Prostate gland (tissue), 2 donors: ENCODE results near the gene SPEN.

Experiments used
- POLR2A ChIP-seq: fragments of 450-650 bp; IDR thresholded peaks from one replicate; pipeline ENCODE4 v1.6.1; 2016; ENCODE audit warnings: antibody characterized with exemption, mild to moderate bottlenecking
- TF ChIP-seq, protein P1 (sequence below), 4 experiments: fragments of 200-600 bp in 2 of 4; fragments of 450-650 bp in 2 of 4; sonication (generic) in 2 of 4; IDR thresholded peaks; 1 replicate in 3 of 4; 2 replicates in 1 of 4; pipeline ENCODE4 v1.5.1; 2016 to 2019; ENCODE audit warnings: antibody characterized with exemption in 4 of 4, mild to moderate bottlenecking in 2 of 4, moderate library complexity in 2 of 4

GRCh38 chr1:15933684-15934083 lies 86.2 kb downstream of the SPEN start:
- TF ChIP-seq, protein P1, sequence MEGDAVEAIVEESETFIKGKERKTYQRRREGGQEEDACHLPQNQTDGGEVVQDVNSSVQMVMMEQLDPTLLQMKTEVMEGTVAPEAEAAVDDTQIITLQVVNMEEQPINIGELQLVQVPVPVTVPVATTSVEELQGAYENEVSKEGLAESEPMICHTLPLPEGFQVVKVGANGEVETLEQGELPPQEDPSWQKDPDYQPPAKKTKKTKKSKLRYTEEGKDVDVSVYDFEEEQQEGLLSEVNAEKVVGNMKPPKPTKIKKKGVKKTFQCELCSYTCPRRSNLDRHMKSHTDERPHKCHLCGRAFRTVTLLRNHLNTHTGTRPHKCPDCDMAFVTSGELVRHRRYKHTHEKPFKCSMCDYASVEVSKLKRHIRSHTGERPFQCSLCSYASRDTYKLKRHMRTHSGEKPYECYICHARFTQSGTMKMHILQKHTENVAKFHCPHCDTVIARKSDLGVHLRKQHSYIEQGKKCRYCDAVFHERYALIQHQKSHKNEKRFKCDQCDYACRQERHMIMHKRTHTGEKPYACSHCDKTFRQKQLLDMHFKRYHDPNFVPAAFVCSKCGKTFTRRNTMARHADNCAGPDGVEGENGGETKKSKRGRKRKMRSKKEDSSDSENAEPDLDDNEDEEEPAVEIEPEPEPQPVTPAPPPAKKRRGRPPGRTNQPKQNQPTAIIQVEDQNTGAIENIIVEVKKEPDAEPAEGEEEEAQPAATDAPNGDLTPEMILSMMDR (IDR thresholded peaks at IDR 0.05) = no peak
- TF ChIP-seq POLR2A = no peak
